IMR-90 (cell line): ENCODE results near the gene MYOM1. TPM values are rescaled to one million over a fixed set of nuclear protein-coding genes. Genes with fewer than 3 reads are reported as not detected.
A peak's percentile ranks its signal among the peaks of the same experiment; 100 is the strongest.

ENCODE experiments used
- ATAC-seq: fragments of 200-7000 bp; cut with Tn5 transposase; 2 replicates; pipeline ENCODE4 v1.9.1; 2020; ENCODE audit warnings: low read depth, mild to moderate bottlenecking, moderate library complexity
- BruUV-seq: library from RNA; stranded (reverse); fragments of 400-500 nt; replicated peaks from 2 replicates; lab custom pipeline; 2021; lab: Mats Ljungman, UMichigan
- CTCF ChIA-PET: fragments of 300-600 bp; formaldehyde crosslinking; extraction: SDS; loops from one replicate; lab custom pipeline; 2021; ENCODE audit warnings: antibody characterized with exemption; lab: Yijun Ruan, JAX
- POLR2A ChIA-PET: fragments of 300-600 bp; sonication (Branson Sonifier 250); formaldehyde crosslinking; loops from one replicate; lab custom pipeline; 2022; ENCODE audit warnings: antibody characterized with exemption; ENCODE audit not compliant: unreplicated experiment; lab: Charles Lee
- DNase-seq: peaks from one replicate; pipeline ENCODE4 v3.0.0; 2013
- H2AFZ ChIP-seq: replicated peaks from 2 replicates; pipeline ENCODE3; 2013; ENCODE audit warnings: low read length, mild to moderate bottlenecking; ENCODE audit not compliant: poor library complexity
- H2AK5ac ChIP-seq: 2 replicates; pipeline ENCODE4 v1.6.1; 2013; ENCODE audit warnings: low read depth, low read length, inconsistent platforms
- H2AK9ac ChIP-seq: replicated peaks from 2 replicates; pipeline ENCODE3; 2013; ENCODE audit warnings: mild to moderate bottlenecking, low read depth, low read length, moderate library complexity; ENCODE audit not compliant: poor library complexity
- H2BK120ac ChIP-seq: 2 replicates; pipeline ENCODE4 v1.6.1; 2013; ENCODE audit warnings: low read depth, low read length, inconsistent platforms
- H2BK15ac ChIP-seq: 3 replicates; pipeline ENCODE4 v1.6.1; 2013; ENCODE audit warnings: low read depth, low read length, inconsistent platforms
- H2BK20ac ChIP-seq: 2 replicates; pipeline ENCODE4 v1.6.1; 2013; ENCODE audit warnings: low read depth, mild to moderate bottlenecking, inconsistent platforms, low read length, moderate library complexity
- H2BK5ac ChIP-seq: 2 replicates; pipeline ENCODE4 v1.6.1; 2013; ENCODE audit warnings: mild to moderate bottlenecking, low read depth, low read length, inconsistent platforms; ENCODE audit not compliant: poor library complexity, severe bottlenecking
- H3K14ac ChIP-seq: replicated peaks from 2 replicates; pipeline ENCODE4 v1.6.1; 2013; ENCODE audit warnings: low read depth, low read length, inconsistent platforms
- H3K18ac ChIP-seq: 2 replicates; pipeline ENCODE4 v1.6.1; 2013; ENCODE audit warnings: low read depth, low read length, control low read depth
- H3K23ac ChIP-seq: 2 replicates; pipeline ENCODE4 v1.6.1; 2013; ENCODE audit warnings: low read depth, low read length, inconsistent platforms
- H3K27ac ChIP-seq: 2 replicates; pipeline ENCODE4 v1.5.1; 2013; ENCODE audit warnings: mild to moderate bottlenecking, control low read depth, low read length; ENCODE audit not compliant: insufficient read depth
- H3K27me3 ChIP-seq: 2 replicates; pipeline ENCODE4 v1.6.1; 2013; ENCODE audit warnings: low read length; ENCODE audit not compliant: control insufficient read depth, insufficient read depth
- H3K36me3 ChIP-seq: 2 replicates; pipeline ENCODE4 v1.6.1; 2013; ENCODE audit warnings: low read length, mixed read lengths; ENCODE audit not compliant: control insufficient read depth, insufficient read depth
- H3K4ac ChIP-seq: 2 replicates; pipeline ENCODE4 v1.6.1; 2013; ENCODE audit warnings: low read depth, low read length, inconsistent platforms
- H3K4me1 ChIP-seq: 2 replicates; pipeline ENCODE4 v1.6.1; 2013; ENCODE audit warnings: low read length, mixed read lengths; ENCODE audit not compliant: control insufficient read depth, insufficient read depth
- H3K4me2 ChIP-seq: 2 replicates; pipeline ENCODE4 v1.6.1; 2013; ENCODE audit warnings: low read depth, mild to moderate bottlenecking, control low read depth, low read length, moderate library complexity
- H3K4me3 ChIP-seq: 2 replicates; pipeline ENCODE4 v1.5.1; 2013; ENCODE audit warnings: low read depth, mild to moderate bottlenecking, control low read depth, low read length, moderate library complexity; ENCODE audit not compliant: insufficient read depth
- H3K56ac ChIP-seq: 2 replicates; pipeline ENCODE4 v1.6.1; 2013; ENCODE audit warnings: low read length, inconsistent platforms; ENCODE audit not compliant: insufficient read depth; ENCODE audit errors: extremely low read depth
- H3K79me1 ChIP-seq, 2 experiments: 2 replicates each; pipeline ENCODE4 v1.6.1; 2013; ENCODE audit warnings: low read length in 2 of 2, inconsistent platforms in 1 of 2, low read depth in 1 of 2
- H3K9ac ChIP-seq: 2 replicates; pipeline ENCODE4 v1.6.1; 2013; ENCODE audit warnings: low read depth, low read length, control low read depth
- H3K9me1 ChIP-seq: 2 replicates; pipeline ENCODE4 v1.6.1; 2013; ENCODE audit warnings: low read length, inconsistent platforms; ENCODE audit not compliant: insufficient read depth
- H3K9me3 ChIP-seq: 2 replicates; pipeline ENCODE4 v1.6.1; 2013; ENCODE audit warnings: low read length; ENCODE audit not compliant: control insufficient read depth, insufficient read depth
- H4K20me1 ChIP-seq: 2 replicates; pipeline ENCODE4 v1.6.1; 2013; ENCODE audit warnings: low read length, inconsistent platforms; ENCODE audit not compliant: insufficient read depth
- H4K5ac ChIP-seq: 2 replicates; pipeline ENCODE4 v1.6.1; 2013; ENCODE audit warnings: mild to moderate bottlenecking, low read depth, low read length, control low read depth
- H4K8ac ChIP-seq, 2 experiments: 2 replicates each; pipeline ENCODE4 v1.6.1; 2013; ENCODE audit warnings: low read depth in 2 of 2, low read length in 2 of 2, control low read depth in 1 of 2, inconsistent platforms in 1 of 2
- H4K91ac ChIP-seq: 2 replicates; pipeline ENCODE4 v1.6.1; 2013; ENCODE audit warnings: low read depth, low read length, inconsistent platforms; ENCODE audit not compliant: insufficient read depth
- BHLHE40 ChIP-seq: fragments of 150-350 bp; IDR thresholded peaks from 2 replicates; pipeline ENCODE4 v1.6.1; 2016; ENCODE audit warnings: mild to moderate bottlenecking, low read depth, low read length
- CHD1 ChIP-seq: IDR thresholded peaks from 2 replicates; pipeline ENCODE4 v1.6.1; 2012; ENCODE audit warnings: low read depth, low read length, improper control_type of control experiment
- FOS ChIP-seq: fragments of 150-350 bp; IDR thresholded peaks from 2 replicates; pipeline ENCODE4 v1.6.1; 2016; ENCODE audit warnings: low read depth, low read length
- MAFK ChIP-seq: IDR thresholded peaks from 2 replicates; pipeline ENCODE4 v1.6.1; 2012; ENCODE audit warnings: low read depth, low read length, improper control_type of control experiment
- MAZ ChIP-seq: IDR thresholded peaks from 2 replicates; pipeline ENCODE4 v1.6.1; 2012; ENCODE audit warnings: low read depth, mild to moderate bottlenecking, low read length, improper control_type of control experiment, moderate library complexity, borderline replicate concordance
- MXI1 ChIP-seq: IDR thresholded peaks from 2 replicates; pipeline ENCODE4 v1.6.1; 2012; ENCODE audit warnings: low read depth, mild to moderate bottlenecking, low read length, moderate library complexity, borderline replicate concordance
- NFE2L2 ChIP-seq: fragments of 150-350 bp; IDR thresholded peaks from 2 replicates; pipeline ENCODE4 v1.6.1; 2016; ENCODE audit warnings: low read depth, mild to moderate bottlenecking, low read length
- POLR2A ChIP-seq: IDR thresholded peaks from 2 replicates; pipeline ENCODE4 v1.6.1; 2012; ENCODE audit warnings: mild to moderate bottlenecking, low read depth, low read length
- RAD21 ChIP-seq: IDR thresholded peaks from 2 replicates; pipeline ENCODE4 v1.6.1; 2012; ENCODE audit warnings: low read length, improper control_type of control experiment
- RFX5 ChIP-seq: IDR thresholded peaks from 2 replicates; pipeline ENCODE4 v1.8.0; 2012; ENCODE audit warnings: low read depth, mild to moderate bottlenecking, low read length, moderate library complexity
- SMC3 ChIP-seq: fragments of 150-350 bp; IDR thresholded peaks from 2 replicates; pipeline ENCODE4 v1.6.1; 2016; ENCODE audit warnings: low read depth, mild to moderate bottlenecking, antibody characterized with exemption, low read length, moderate library complexity
- WGBS, 2 experiments: methylation state at CpG; one replicate each; pipeline versions ENCODE4 v1.1.5 to v1.1.7; 2013; ENCODE audit warnings: missing lambda C conversion rate in 2 of 2; ENCODE audit not compliant: insufficient read length in 1 of 2; ENCODE audit errors: extremely low coverage in 2 of 2; 5-methylcytosine and 5-hydroxymethylcytosine counted together
- dilution Hi-C: fragments of 300-500 bp; cut with HindIII; formaldehyde crosslinking; loops from one replicate; pipeline ENCODE4 v1.14.3; 2018; ENCODE audit warnings: low sequenced_read_pairs; ENCODE audit not compliant: unreplicated experiment
- in situ Hi-C: fragments of 300-500 bp; cut with MboI; formaldehyde crosslinking; loops from 3 replicates; pipeline ENCODE4 v1.14.3; 2019; ENCODE audit warnings: low sequenced_read_pairs, inconsistent platforms, mixed read lengths
- intact Hi-C: fragments of 100-400 bp; cut with micrococcal nuclease; formaldehyde crosslinking; loops from 2 replicates; pipeline ENCODE4 v1.10.0; 2022
- polyA plus RNA-seq, 3 experiments: library from polyadenylated mRNA; depleted of rRNA; stranded (reverse); fragments of >200 nt; gene quantifications; 2 replicates each; pipeline ENCODE4 v1.2.3, GENCODE V29; 2012; ENCODE audit warnings: low replicate concordance in 1 of 3
- total RNA-seq: library from RNA; depleted of rRNA; stranded (reverse); fragments of >200 nt; gene quantifications from 2 replicates; pipeline ENCODE4 v1.2.3, GENCODE V29; 2012
- TF ChIP-seq, protein P1 (sequence below): fragments of 150-350 bp; IDR thresholded peaks from 2 replicates; pipeline ENCODE4 v1.6.1; 2016; ENCODE audit warnings: low read depth, mild to moderate bottlenecking, low read length, moderate library complexity, borderline replicate concordance
- TF ChIP-seq, protein P2 (sequence below): conservative IDR thresholded peaks from 2 replicates; pipeline ENCODE4 v1.5.1; 2012; ENCODE audit warnings: mild to moderate bottlenecking, low read depth, low read length, improper control_type of control experiment

Gene MYOM1
- total and polyA plus RNA-seq, 2 of the 4 experiments (the other 2 are of a cell fraction) = under 0.01 to 0.10 TPM

DNA sequence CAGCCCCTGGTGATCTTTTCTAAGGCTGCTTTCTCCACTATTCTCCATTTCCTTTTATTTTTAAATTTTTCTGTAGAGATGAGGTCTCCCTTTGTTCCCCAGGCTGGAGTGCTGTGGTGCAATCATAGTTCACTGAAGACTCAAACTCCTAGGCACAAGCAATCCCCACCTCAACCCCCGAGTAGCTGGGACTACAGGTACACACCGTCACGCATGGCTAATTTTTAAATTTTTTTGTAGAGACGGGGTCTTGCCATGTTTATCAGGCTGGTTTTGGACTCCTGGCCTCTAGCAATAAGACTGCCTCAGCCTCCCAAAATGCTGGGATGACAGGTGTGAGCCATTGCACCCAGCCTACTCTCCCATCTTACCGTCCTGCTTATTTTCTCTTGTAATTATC, 184.1 kb downstream of the MYOM1 start:
- H2AK5ac ChIP-seq = 0 out of 2 replicates have a peak overlapping the region, but pooled peaks have one; percentile 33
- H2AFZ ChIP-seq = no peak overlapping the region
- no peaks in the 10 kb centered on the region for H3K36me3 ChIP-seq
- H4K20me1 ChIP-seq = no peaks in the 10 kb centered on the region
- H2BK120ac ChIP-seq = no peak overlapping the region
- H3K4ac ChIP-seq = peak overlapping the region; percentile 53
- no peaks in the 10 kb centered on the region for H3K9me3 ChIP-seq
- ATAC-seq (no peak), DNase-seq (no peak)
- H3K14ac ChIP-seq = no peak overlapping the region
- no peak overlapping the region for H3K9ac ChIP-seq
- ChIA-PET CTCF (no interaction called here), POLR2A (no interaction called here)
- H2BK20ac ChIP-seq = no peak overlapping the region; the same call in 1 of the 2 replicates
- no peaks in the 10 kb centered on the region for H3K79me1 ChIP-seq
- no peak overlapping the region for H4K8ac ChIP-seq
- no peak overlapping the region for H3K56ac ChIP-seq
- no peaks in the 10 kb centered on the region; the same call in 1 of the 2 replicates for H3K4me1 ChIP-seq
- in situ Hi-C loops (no loop called here), dilution Hi-C loops (no loop called here), intact Hi-C loops (no loop called here)
- no peak for TF ChIP-seq MAZ
- no peak for TF ChIP-seq POLR2A
- no peak for TF ChIP-seq NFE2L2
- TF ChIP-seq RAD21 = no peak
- no peak for TF ChIP-seq FOS
- no peak for TF ChIP-seq MAFK
- TF ChIP-seq CHD1 = no peak
- TF ChIP-seq BHLHE40 = no peak
- no peak for TF ChIP-seq SMC3
- no peak for TF ChIP-seq RFX5
- TF ChIP-seq MXI1 = no peak
- TF ChIP-seq, protein P1, sequence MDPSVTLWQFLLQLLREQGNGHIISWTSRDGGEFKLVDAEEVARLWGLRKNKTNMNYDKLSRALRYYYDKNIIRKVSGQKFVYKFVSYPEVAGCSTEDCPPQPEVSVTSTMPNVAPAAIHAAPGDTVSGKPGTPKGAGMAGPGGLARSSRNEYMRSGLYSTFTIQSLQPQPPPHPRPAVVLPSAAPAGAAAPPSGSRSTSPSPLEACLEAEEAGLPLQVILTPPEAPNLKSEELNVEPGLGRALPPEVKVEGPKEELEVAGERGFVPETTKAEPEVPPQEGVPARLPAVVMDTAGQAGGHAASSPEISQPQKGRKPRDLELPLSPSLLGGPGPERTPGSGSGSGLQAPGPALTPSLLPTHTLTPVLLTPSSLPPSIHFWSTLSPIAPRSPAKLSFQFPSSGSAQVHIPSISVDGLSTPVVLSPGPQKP = no peak
- TF ChIP-seq, protein P2, sequence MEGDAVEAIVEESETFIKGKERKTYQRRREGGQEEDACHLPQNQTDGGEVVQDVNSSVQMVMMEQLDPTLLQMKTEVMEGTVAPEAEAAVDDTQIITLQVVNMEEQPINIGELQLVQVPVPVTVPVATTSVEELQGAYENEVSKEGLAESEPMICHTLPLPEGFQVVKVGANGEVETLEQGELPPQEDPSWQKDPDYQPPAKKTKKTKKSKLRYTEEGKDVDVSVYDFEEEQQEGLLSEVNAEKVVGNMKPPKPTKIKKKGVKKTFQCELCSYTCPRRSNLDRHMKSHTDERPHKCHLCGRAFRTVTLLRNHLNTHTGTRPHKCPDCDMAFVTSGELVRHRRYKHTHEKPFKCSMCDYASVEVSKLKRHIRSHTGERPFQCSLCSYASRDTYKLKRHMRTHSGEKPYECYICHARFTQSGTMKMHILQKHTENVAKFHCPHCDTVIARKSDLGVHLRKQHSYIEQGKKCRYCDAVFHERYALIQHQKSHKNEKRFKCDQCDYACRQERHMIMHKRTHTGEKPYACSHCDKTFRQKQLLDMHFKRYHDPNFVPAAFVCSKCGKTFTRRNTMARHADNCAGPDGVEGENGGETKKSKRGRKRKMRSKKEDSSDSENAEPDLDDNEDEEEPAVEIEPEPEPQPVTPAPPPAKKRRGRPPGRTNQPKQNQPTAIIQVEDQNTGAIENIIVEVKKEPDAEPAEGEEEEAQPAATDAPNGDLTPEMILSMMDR = no peak
- H3K9me1 ChIP-seq = 0 out of 2 replicates have a peak, but pooled peaks cover 2% of the 10 kb centered on the region
- H2BK5ac ChIP-seq = no peak overlapping the region
- H4K5ac ChIP-seq = no peak overlapping the region
- H3K4me2 ChIP-seq = no peak overlapping the region
- H3K4me3 ChIP-seq = no peak overlapping the region
- H2AK9ac ChIP-seq = no peak overlapping the region
- WGBS, 2 experiments = 100% methylated on average over 2 of the region's 5 CpGs; no CpG with 5 or more reads in 1 of the 2 experiments
- BruUV-seq = no TSS peak
- peak overlapping the region; percentile 20; the same call in 1 of the 3 replicates for H2BK15ac ChIP-seq
- H3K18ac ChIP-seq = no peak overlapping the region
- H3K23ac ChIP-seq = no peak overlapping the region
- H3K27me3 ChIP-seq = no peaks in the 10 kb centered on the region
- peak overlapping the region; percentile 16; the same call in 1 of the 2 replicates for H4K91ac ChIP-seq
- H3K27ac ChIP-seq = no peak overlapping the region
